Skin epidermis (tissue), 12 donors: Measurements from ENCODE around the gene RNF44.
"Not testable (repeated sequence)": the region's sequence is repeated elsewhere in the genome, so short reads cannot be mapped to it uniquely, and the experiment has no call there.

ENCODE experiments used
- H3K27ac ChIP-seq, 21 experiments: fragments of 200-600 bp; sonication (generic) in 11 of 21; one replicate each; pipeline ENCODE4 v1.5.0; 2020; ENCODE audit warnings: mild to moderate bottlenecking in 3 of 21, inconsistent platforms in 2 of 21, moderate library complexity in 2 of 21
- H3K4me3 ChIP-seq, 7 experiments: fragments of 200-600 bp; sonication (generic) in 2 of 7; one replicate each; pipeline ENCODE4 v1.5.0; 2020; ENCODE audit warnings: inconsistent platforms in 2 of 7, mild to moderate bottlenecking in 2 of 7, moderate library complexity in 1 of 7

Gene RNF44

DNA sequence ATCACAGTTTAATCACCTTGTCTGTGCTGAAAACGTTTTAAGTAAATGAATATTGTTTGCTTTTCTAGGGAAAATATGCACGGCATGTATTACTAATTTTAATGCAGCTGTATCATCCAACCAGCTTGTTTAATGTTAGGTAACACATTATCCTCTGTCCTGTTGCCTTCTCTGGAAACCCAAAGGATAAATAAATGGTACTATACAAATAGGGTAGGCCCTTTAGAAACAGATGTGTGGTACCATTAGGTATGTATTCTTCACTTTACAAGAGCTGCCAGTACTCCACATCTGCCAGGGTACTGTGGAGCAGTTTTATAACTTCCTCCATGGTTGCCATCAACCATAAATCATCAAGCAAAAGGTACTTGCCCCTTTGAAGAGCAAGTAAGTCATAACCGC, 46.1 kb downstream of the RNF44 start:
- Histone ChIP-seq H3K4me3 (no peak overlapping the region), H3K27ac (no peak overlapping the region)

- Histone ChIP-seq H3K4me3 (no peak overlapping the region), H3K27ac (no peak overlapping the region)
Observed at GRCh38 chr5:176490301-176490700, 46.9 kb downstream of the RNF44 start.

DNA sequence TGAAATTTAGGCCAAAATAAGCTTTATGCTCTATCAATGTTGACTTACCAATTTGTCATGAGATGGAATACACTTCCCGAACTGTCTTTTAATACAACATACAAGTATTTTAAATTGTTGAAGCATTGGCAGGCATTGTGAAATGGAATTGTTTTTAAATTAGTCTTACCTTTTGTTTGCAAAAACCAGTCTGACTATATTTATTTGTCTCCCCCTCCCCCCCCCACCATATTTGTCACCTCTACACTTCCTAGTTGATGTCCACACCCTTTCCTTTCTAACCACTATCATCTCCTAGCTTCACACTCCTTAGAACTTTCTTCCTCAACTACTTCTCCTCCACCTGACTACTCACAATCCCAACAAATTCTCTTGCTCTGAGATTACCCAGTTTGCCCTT, 48.1 kb downstream of the RNF44 start:
- H3K4me3 ChIP-seq: no peak overlapping the region
- H3K27ac ChIP-seq: no peak overlapping the region

- not testable (repeated sequence) for H3K27ac ChIP-seq, H3K4me3 ChIP-seq
Observed at GRCh38 chr5:176487160-176487559, 50.0 kb downstream of the RNF44 start.

- no peak overlapping the region for H3K4me3 ChIP-seq
- H3K27ac ChIP-seq: no peak overlapping the region
Observed at GRCh38 chr5:176486189-176486757, 50.9 kb downstream of the RNF44 start.

- H3K4me3 ChIP-seq: no peak overlapping the region
- H3K27ac ChIP-seq: no peak overlapping the region
Observed at GRCh38 chr5:176485176-176485575, 52.0 kb downstream of the RNF44 start.

GRCh38 chr5:176481711-176482110, 55.5 kb downstream of the RNF44 start:
- H3K27ac ChIP-seq: no peak overlapping the region
- no peak overlapping the region for H3K4me3 ChIP-seq
